ENCODE results near the gene P2RX6.

Gene P2RX6

GRCh38 chr22:20980523-20980922 lies 34.4 kb upstream of the P2RX6 start:
- no peak for DNase-seq (ENCODE audit: extremely low spot score)
- ChIA-PET POLR2A (interaction anchor here (2.2 kb wide), 1 partner anchor 22 kb away, joined by 7 read pairs; the partner anchor contains the start of gene THAP7), CTCF (interaction anchor here (0.9 to 3.3 kb wide), 5 partner anchors 10 to 22 kb away, joined by 3 to 11 read pairs (median 8); partner anchors contain the start of gene AIFM3)
- TF ChIP-seq CTCF (IDR thresholded peaks at IDR 0.05; ENCODE audit: control extremely low read depth, extremely low read depth, low read depth, missing control alignments): no peak

GRCh38 chr22:20980938-20981722 lies 33.8 kb upstream of the P2RX6 start:
- TF ChIP-seq CTCF (IDR thresholded peaks at IDR 0.05; ENCODE audit: control extremely low read depth, extremely low read depth, low read depth, missing control alignments): no peak
- no peak for DNase-seq (ENCODE audit: extremely low spot score)
- CTCF ChIA-PET: interaction anchor here (0.9 to 3.3 kb wide), 10 partner anchors 9 to 197 kb away, joined by 3 to 11 read pairs (median 5); partner anchors contain the start of gene AIFM3
- POLR2A ChIA-PET: interaction anchor here (1.3 to 2.2 kb wide), 2 partner anchors 9 to 21 kb away, joined by 3 to 7 read pairs; partner anchors contain the start of gene THAP7

GRCh38 chr22:20981787-20982562 lies 33.0 kb upstream of the P2RX6 start, which contains the start of gene LZTR1:
LZTR1 (plus strand) TSS chr22:20982297; CDS start chr22:20982372, 75 bp downstream.
- peak; percentile 90 for DNase-seq (ENCODE audit: extremely low spot score)
- ChIA-PET POLR2A (interaction anchor here (0.5 to 2.2 kb wide), 6 partner anchors 8 to 390 kb away, joined by 3 to 13 read pairs (median 4); partner anchors contain the start of gene THAP7), CTCF (interaction anchor here (0.7 to 3.3 kb wide), 15 partner anchors 9 to 198 kb away, joined by 3 to 11 read pairs (median 6); partner anchors contain the start of gene AIFM3)
- peak; percentile 67 for TF ChIP-seq CTCF (IDR thresholded peaks at IDR 0.05; ENCODE audit: control extremely low read depth, extremely low read depth, low read depth, missing control alignments)

GRCh38 chr22:20982563-20982882 lies 32.4 kb upstream of the P2RX6 start:
- CTCF ChIA-PET: interaction anchor here (0.7 to 3.3 kb wide), 14 partner anchors 9 to 119 kb away, joined by 3 to 11 read pairs (median 6); partner anchors contain the start of gene AIFM3
- no peak for TF ChIP-seq CTCF (IDR thresholded peaks at IDR 0.05; ENCODE audit: control extremely low read depth, extremely low read depth, low read depth, missing control alignments)
- DNase-seq (ENCODE audit: extremely low spot score): no peak
- POLR2A ChIA-PET: interaction anchor here (0.5 to 2.2 kb wide), 5 partner anchors 8 to 390 kb away, joined by 3 to 13 read pairs (median 4); partner anchors contain the start of gene THAP7

GRCh38 chr22:20983081-20983771 lies 31.7 kb upstream of the P2RX6 start:
- ChIA-PET CTCF (interaction anchor here (1.2 to 3.3 kb wide), 7 partner anchors 8 to 119 kb away, joined by 3 to 11 read pairs (median 9); partner anchors contain the start of gene AIFM3), POLR2A (no interaction called here)
- no peak for TF ChIP-seq CTCF (IDR thresholded peaks at IDR 0.05; ENCODE audit: control extremely low read depth, extremely low read depth, low read depth, missing control alignments)
- DNase-seq (ENCODE audit: extremely low spot score): no peak

Measured in GM10248 (cell line).